ENCODE measurements around the gene SLC2A1.
A peak's percentile ranks its signal among the peaks of the same experiment; 100 is the strongest.

The SLC2A1 gene

DNA sequence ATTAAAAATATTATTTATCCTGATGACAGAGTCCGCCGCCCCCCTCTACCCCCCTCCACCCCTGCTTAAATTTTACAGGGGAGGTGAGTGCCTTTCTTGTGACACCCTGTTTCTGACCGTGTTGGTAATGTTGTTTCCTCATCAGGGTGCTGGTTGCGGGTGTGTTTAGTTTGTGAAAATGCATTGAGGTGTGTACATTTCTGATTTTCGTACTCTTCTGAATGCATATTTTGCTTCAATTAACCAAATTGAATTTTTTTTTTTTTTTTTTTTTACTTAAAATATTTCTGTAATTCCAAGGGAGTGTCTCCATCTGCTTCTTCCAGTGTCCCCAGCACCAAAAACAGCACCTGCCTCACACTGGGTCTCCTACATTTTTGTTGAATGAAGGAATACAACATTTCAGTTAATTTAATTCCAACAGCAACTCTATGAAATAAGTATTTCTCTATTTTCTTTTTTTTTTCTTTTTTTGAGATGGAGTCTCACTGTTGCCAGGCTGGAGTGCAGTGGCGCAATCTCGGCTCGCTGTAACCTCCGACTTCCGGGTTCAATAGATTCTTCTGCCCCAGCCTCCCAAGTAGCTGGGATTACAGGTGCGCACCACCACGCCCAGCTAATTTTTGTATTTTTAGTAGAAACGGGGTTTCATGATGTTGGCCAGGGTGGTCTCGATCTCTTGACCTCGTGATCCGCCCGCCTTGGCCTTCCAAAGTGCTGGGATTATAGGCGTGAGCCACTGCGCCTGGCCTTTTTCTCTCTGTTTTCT is 5.6 kb upstream of the SLC2A1 start:
- no peak for DNase-seq (ENCODE audit: low read depth)
- TF ChIP-seq, protein P1, sequence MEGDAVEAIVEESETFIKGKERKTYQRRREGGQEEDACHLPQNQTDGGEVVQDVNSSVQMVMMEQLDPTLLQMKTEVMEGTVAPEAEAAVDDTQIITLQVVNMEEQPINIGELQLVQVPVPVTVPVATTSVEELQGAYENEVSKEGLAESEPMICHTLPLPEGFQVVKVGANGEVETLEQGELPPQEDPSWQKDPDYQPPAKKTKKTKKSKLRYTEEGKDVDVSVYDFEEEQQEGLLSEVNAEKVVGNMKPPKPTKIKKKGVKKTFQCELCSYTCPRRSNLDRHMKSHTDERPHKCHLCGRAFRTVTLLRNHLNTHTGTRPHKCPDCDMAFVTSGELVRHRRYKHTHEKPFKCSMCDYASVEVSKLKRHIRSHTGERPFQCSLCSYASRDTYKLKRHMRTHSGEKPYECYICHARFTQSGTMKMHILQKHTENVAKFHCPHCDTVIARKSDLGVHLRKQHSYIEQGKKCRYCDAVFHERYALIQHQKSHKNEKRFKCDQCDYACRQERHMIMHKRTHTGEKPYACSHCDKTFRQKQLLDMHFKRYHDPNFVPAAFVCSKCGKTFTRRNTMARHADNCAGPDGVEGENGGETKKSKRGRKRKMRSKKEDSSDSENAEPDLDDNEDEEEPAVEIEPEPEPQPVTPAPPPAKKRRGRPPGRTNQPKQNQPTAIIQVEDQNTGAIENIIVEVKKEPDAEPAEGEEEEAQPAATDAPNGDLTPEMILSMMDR (conservative IDR thresholded peaks at IDR 0.05; ENCODE audit: low read depth, low read length) = no peak
- no peak overlapping the region for H3K4me3 ChIP-seq (ENCODE audit: low read length)

DNA sequence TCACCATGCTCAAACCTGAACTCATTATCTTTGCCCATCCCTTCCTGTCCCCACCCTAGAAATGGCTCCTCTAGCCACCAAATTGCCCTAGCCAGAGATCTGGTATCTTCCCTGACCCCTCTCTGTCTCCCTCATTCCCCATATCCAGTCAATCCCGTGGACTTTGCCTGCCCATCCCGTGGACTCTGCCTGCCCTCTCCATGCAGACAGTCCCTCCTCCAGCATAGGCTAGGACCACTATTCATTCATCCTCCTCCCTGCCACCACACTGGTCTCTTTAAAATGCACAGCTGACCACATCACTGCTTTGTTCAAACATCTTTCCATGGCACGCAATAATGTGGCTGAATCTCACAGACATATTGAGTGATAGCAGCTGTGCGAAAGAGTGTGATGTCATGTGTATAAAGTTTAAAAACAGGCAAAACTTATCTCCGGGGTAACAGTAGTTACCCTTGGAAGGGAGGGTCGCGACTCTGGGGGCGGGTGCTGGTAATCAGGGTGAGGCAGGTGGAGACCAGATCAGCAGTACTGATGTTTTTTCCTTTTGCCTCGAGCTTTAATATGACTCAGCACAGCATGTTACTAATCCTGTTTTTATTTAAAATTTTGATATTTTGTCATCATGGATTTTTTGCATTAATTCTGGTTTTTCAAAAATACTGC is 4.8 kb upstream of the SLC2A1 start:
- peak overlapping the region; percentile 26 for H3K4me3 ChIP-seq (ENCODE audit: low read length)
- DNase-seq (ENCODE audit: low read depth) = peak; percentile 73
- TF ChIP-seq, protein P1 (conservative IDR thresholded peaks at IDR 0.05; ENCODE audit: low read depth, low read length) = no peak

DNA sequence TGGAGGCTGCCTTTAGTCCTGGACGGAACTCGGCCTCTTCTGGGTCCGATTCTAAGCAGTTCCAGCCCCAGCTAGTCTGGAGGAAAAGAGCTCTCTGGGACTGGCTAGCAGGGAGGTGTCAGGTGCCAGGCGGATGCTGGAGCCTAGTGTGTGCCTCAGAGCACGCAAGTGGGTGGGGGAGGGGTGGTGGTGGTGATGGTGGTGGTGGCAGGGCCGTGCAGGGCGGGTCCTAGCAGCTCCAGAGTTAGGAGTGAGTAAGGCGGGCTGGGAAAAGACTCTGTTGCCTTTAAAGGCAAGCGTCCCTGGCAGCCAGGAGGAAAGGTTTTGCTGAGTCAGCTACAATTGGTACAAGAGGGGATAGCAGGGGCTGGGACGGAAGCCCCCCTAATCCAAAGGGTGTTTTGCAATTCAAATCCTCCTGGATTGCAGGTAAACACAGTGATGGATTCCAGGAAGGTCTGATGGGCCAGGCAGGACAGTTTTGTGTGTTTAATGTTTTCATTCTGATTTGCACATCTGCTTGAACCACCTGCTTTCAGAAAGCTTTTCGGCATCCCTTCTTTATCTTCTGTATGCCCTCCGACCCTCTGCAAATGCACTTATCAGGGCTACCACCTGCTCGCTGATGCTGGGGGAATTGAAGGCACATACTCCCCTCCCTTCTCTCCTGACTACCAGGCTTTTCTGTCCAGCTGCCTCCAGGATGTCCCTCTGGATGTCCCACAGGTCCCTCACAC is 4.1 kb upstream of the SLC2A1 start:
- peak overlapping the region; percentile 26 for H3K4me3 ChIP-seq (ENCODE audit: low read length)

DNA sequence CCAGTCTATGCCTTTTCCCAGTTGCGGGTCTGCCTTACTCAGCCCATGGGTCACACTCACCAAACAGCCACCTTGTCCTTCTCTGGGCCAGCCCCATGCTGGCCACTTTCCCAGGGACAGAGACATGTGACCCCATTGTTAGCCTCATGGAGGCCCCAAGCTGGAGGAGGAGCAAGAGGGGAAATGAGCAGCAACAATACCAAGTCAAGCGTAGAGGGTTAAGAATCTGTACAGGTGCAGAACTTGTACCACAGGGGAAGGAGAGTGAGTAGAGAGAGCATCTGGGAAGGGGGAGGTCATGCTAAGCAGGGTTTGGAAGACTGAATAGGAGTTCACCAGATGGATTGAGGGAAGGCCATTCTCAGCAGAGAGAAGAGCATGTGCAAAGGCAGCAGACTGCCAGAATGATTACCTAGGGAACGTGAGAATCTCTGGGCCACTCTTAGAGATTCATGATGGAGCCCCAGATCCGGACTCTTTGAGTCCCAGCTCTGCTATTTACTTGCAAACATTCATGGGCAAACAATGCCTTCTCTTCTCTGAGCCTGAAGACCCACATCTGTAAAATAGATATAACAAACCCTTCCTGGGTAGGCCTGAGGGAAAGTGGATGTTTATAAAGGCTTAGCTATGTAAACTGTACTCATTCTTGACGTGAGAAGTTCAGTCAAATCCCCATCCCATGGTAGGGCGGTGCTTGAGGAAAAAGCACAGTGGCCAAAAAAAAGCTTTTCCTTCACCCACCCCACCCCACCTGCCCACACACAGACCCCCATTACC is 2.8 kb upstream of the SLC2A1 start:
- peak overlapping the region; percentile 100 for H3K4me3 ChIP-seq (ENCODE audit: low read length)
- TF ChIP-seq, protein P1 (conservative IDR thresholded peaks at IDR 0.05; ENCODE audit: low read depth, low read length) = no peak
- no peak for DNase-seq (ENCODE audit: low read depth)

More for the DNA sequence above, 4.1 kb upstream of the SLC2A1 start:
- DNase-seq (ENCODE audit: low read depth) = peak; percentile 92
- TF ChIP-seq, protein P1 (conservative IDR thresholded peaks at IDR 0.05; ENCODE audit: low read depth, low read length) = no peak

DNA sequence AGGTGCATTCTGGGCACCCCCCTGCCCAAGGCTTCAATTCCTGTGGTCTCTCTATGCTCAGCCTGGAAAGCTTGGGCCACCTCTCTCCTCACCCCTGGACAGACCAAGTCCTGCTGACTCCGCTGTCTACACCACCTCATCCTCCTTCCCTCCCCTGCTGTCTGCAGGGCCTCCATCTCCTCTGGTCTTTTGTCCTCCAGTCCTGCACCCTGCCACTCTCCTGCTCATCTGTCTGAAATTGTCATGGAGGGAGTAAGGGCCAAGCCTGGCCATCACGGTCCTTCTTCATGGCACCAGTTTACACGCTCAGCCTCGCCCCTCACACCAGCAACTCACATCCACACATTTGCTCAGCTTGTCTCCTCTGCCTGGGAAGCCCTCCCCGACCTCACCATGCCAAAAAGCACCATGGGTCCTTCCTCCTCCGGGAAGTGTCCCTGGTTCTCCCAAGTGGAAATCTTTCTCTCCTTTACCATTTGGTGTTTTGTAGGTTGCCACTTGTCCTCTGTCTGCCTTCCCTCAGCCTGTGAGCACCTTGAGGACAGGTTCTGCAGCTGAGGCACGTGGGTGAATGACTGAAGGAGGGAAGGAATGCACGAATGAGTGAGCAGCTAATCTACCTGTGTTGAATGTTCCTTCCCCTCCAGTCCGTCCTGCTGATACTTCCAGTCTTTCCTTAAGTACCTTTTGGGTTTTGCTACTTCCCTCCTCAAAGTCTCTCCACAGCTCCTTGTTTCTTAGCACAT is 2.1 kb upstream of the SLC2A1 start:
- peak overlapping the region; percentile 100 for H3K4me3 ChIP-seq (ENCODE audit: low read length)
- no peak for DNase-seq (ENCODE audit: low read depth)
- TF ChIP-seq, protein P1 (conservative IDR thresholded peaks at IDR 0.05; ENCODE audit: low read depth, low read length) = no peak

DNA sequence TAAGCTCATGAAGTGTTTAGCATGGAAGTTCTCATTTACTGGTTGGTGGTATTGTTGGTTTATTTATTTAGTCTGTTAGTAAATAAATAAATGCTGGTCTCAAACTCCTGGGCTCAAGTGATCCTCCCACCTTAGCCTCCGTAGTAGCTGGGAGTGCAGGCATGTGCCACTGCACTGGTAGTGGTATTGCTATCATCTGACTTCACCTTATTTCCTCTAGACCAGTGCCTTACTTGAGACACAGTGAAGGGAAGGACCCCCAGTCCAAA is 1.4 kb upstream of the SLC2A1 start:
- H3K4me3 ChIP-seq (ENCODE audit: low read length) = peak overlapping the region; percentile 100
- no peak for DNase-seq (ENCODE audit: low read depth)
- TF ChIP-seq, protein P1 (conservative IDR thresholded peaks at IDR 0.05; ENCODE audit: low read depth, low read length) = no peak
